Mucosa of descending colon (tissue), 3 donors: ENCODE measurements around the gene RB1. TPM values are rescaled to one million over a fixed set of nuclear protein-coding genes. Genes with fewer than 3 reads are reported as not detected.

ENCODE experiments used
- ATAC-seq: fragments of 200-7000 bp; cut with Tn5 transposase; one replicate; pipeline ENCODE4 v1.9.1; 2020; ENCODE audit warnings: mild to moderate bottlenecking, moderate library complexity
- DNase-seq, 3 donors: peaks; one replicate each; pipeline ENCODE4 v3.0.0-alpha.2; 2020
- H3K36me3 ChIP-seq: fragments of 200-600 bp; one replicate; pipeline ENCODE4 v1.8.0; 2021; ENCODE audit warnings: low read depth, mild to moderate bottlenecking
- H3K4me1 ChIP-seq: fragments of 200-600 bp; one replicate; pipeline ENCODE4 v1.8.0; 2021; ENCODE audit warnings: low read depth, mild to moderate bottlenecking
- H3K4me3 ChIP-seq: fragments of 200-600 bp; one replicate; pipeline ENCODE4 v1.8.0; 2021; ENCODE audit warnings: mild to moderate bottlenecking
- H3K9me3 ChIP-seq: fragments of 200-600 bp; one replicate; pipeline ENCODE4 v1.8.0; 2021; ENCODE audit warnings: mild to moderate bottlenecking
- CTCF ChIP-seq: fragments of 200-600 bp; IDR thresholded peaks from one replicate; pipeline ENCODE4 v1.8.0; 2022; ENCODE audit warnings: antibody characterized with exemption, mild to moderate bottlenecking
- intact Hi-C, 2 donors: fragments of 100-400 bp; cut with DNase I in 1 of 2; cut with micrococcal nuclease in 1 of 2; formaldehyde crosslinking; loops; one replicate each; pipeline versions ENCODE4 v1.11.0 to v1.11.1; 2022; cut with DNase I, micrococcal nuclease
- total RNA-seq, 3 donors: library from RNA; stranded (reverse); fragmentation: NEBNext Ultra II Directional in 2 of 3; extraction: Animal tissue kit (Norgen Biotek cat#: 25700) in 2 of 3; gene quantifications; one replicate each; pipeline versions ENCODE4 v1.2.1 to v1.2.4, GENCODE V29; 2021 to 2023
- donor health status: DM: no; HTN: no; CAD: no; lungs with moderate emphysema.
- donor health status: DM: no; HTN: no; CAD: no.
- donor health status: DM: no; HTN: yes; CAD: no.

The RB1 gene
- total RNA-seq, 3 donors from 2014 or later, result 23.4 to 30.0 (median 29.3) TPM

- TF ChIP-seq CTCF, result no peak
- DNase-seq (no peak), ATAC-seq (no peak)
- no peaks in the 10 kb centered on the region for H3K36me3 ChIP-seq
- H3K9me3 ChIP-seq, result no peaks in the 10 kb centered on the region
- no peak overlapping the region for H3K4me3 ChIP-seq
- H3K4me1 ChIP-seq, result no peaks in the 10 kb centered on the region
- intact Hi-C loops, result no loop called here
Observed at GRCh38 chr13:48434200-48434599, 130.6 kb downstream of the RB1 start.

GRCh38 chr13:48436661-48437288, 133.2 kb downstream of the RB1 start:
- Histone ChIP-seq H3K4me1 (no peaks in the 10 kb centered on the region), H3K4me3 (no peak overlapping the region), H3K36me3 (no peaks in the 10 kb centered on the region), H3K9me3 (no peaks in the 10 kb centered on the region)
- ATAC-seq (no peak), DNase-seq (no peak)
- intact Hi-C loops, result no loop called here
- no peak for TF ChIP-seq CTCF

- ATAC-seq, result no peak
- H3K4me1 ChIP-seq, result no peaks in the 10 kb centered on the region
- H3K9me3 ChIP-seq, result no peaks in the 10 kb centered on the region
- H3K4me3 ChIP-seq, result no peak overlapping the region
- DNase-seq, result peak in 1 of 3 donors; percentile 27
- intact Hi-C loops, result no loop called here
- no peaks in the 10 kb centered on the region for H3K36me3 ChIP-seq
- TF ChIP-seq CTCF, result no peak
Observed at GRCh38 chr13:48437371-48437770, 133.8 kb downstream of the RB1 start.

GRCh38 chr13:48443442-48444208, 140.1 kb downstream of the RB1 start:
- Histone ChIP-seq H3K36me3 (no peaks in the 10 kb centered on the region), H3K4me3 (no peak overlapping the region), H3K4me1 (no peaks in the 10 kb centered on the region), H3K9me3 (no peaks in the 10 kb centered on the region)
- no peak for ATAC-seq
- no peak for DNase-seq
- intact Hi-C loops, result no loop called here
- TF ChIP-seq CTCF, result no peak

GRCh38 chr13:48446464-48446863, 142.9 kb downstream of the RB1 start:
- intact Hi-C loops, result no loop called here
- Histone ChIP-seq H3K4me3 (no peak overlapping the region), H3K4me1 (no peaks in the 10 kb centered on the region), H3K9me3 (peaks cover 16% of the 10 kb centered on the region), H3K36me3 (no peaks in the 10 kb centered on the region)
- TF ChIP-seq CTCF, result no peak
- DNase-seq, result no peak
- no peak for ATAC-seq
